ENCODE data around the gene ARHGEF1.
A peak's percentile ranks its signal among the peaks of the same experiment; 100 is the strongest.

GRCh38 chr19:41934849-41935374 is 51.9 kb downstream of the ARHGEF1 start:
- peak; percentile 82 for TF ChIP-seq CTCF (conservative IDR thresholded peaks at IDR 0.05; ENCODE audit: low read depth, low read length)
- TF ChIP-seq EZH2phosphoT487 (IDR thresholded peaks at IDR 0.05; ENCODE audit: borderline replicate concordance, low read length): no peak
- no peak for TF ChIP-seq EZH2 (IDR thresholded peaks at IDR 0.05; ENCODE audit: low read length, unreplicated experiment)
